Anterior cingulate cortex (tissue), 58 donors: ENCODE data around the gene TAP2.
"Not testable (repeated sequence)": the region's sequence is repeated elsewhere in the genome, so short reads cannot be mapped to it uniquely, and the experiment has no call there.

Experiments used
- DNase-seq, 58 donors: peaks; one replicate each; lab custom pipeline; 2025; lab: John Stamatoyannopoulos, UW

TAP2 gene

GRCh38 chr6:32838114-32838958 lies at the start of gene TAP2:
Gene TAP2, minus strand, starts transcription at chr6:32838739. Its CDS starts 506 bp downstream, at chr6:32838233.
- DNase-seq, result peak; percentile 40 to 99 (median 90)

- DNase-seq, result peak in 10 of 58 donors; percentile 5 to 28 (median 12)
Measured at GRCh38 chr6:32887616-32888015, 49.1 kb upstream of the TAP2 start.

- peak in 4 of 58 donors; percentile 11 to 48 (median 20) for DNase-seq
Measured at GRCh38 chr6:32886681-32887383, 48.3 kb upstream of the TAP2 start.

GRCh38 chr6:32885698-32886286 lies 47.3 kb upstream of the TAP2 start:
- DNase-seq, result peak in 2 of 58 donors; percentile 1 to 30

GRCh38 chr6:32883789-32884188 lies 45.2 kb upstream of the TAP2 start:
- peak in 8 of 58 donors; percentile 7 to 62 (median 16) for DNase-seq

- DNase-seq, result no peak
Measured at GRCh38 chr6:32882879-32883250, 44.3 kb upstream of the TAP2 start.

- not testable (repeated sequence) for DNase-seq
Measured at GRCh38 chr6:32880962-32881361, 42.4 kb upstream of the TAP2 start.

GRCh38 chr6:32879691-32880090 lies 41.2 kb upstream of the TAP2 start:
- DNase-seq, result no peak

GRCh38 chr6:32876603-32877002 lies 38.1 kb upstream of the TAP2 start:
- DNase-seq, result no peak

- not testable (repeated sequence) for DNase-seq
Measured at GRCh38 chr6:32873947-32874346, 35.4 kb upstream of the TAP2 start.

GRCh38 chr6:32868257-32868788 lies 29.8 kb upstream of the TAP2 start:
- peak in 49 of 58 donors; percentile 1 to 86 (median 46) for DNase-seq

- no peak for DNase-seq
Measured at GRCh38 chr6:32867554-32868256, 29.2 kb upstream of the TAP2 start.

GRCh38 chr6:32867022-32867477 lies 28.5 kb upstream of the TAP2 start:
- DNase-seq, result no peak

GRCh38 chr6:32865724-32866443 lies 27.3 kb upstream of the TAP2 start:
- no peak for DNase-seq

GRCh38 chr6:32862725-32863124 lies 24.2 kb upstream of the TAP2 start:
- no peak for DNase-seq

GRCh38 chr6:32860674-32861073 lies 22.1 kb upstream of the TAP2 start:
- no peak for DNase-seq

GRCh38 chr6:32858194-32858593 lies 19.7 kb upstream of the TAP2 start:
- no peak for DNase-seq

GRCh38 chr6:32857156-32857891 lies 18.8 kb upstream of the TAP2 start:
- DNase-seq, result no peak
